GM12892 (cell line): ENCODE measurements around the gene BIN1.

Experiments used
- POLR2A ChIP-seq: IDR thresholded peaks from 2 replicates; pipeline ENCODE4 v1.6.1; 2011; ENCODE audit warnings: low read depth, low read length, control low read depth
- POLR2AphosphoS5 ChIP-seq: IDR thresholded peaks from 2 replicates; pipeline ENCODE4 v1.6.1; 2011; ENCODE audit warnings: low read depth, low read length, control low read depth
- TAF1 ChIP-seq: IDR thresholded peaks from 2 replicates; pipeline ENCODE4 v1.6.1; 2011; ENCODE audit warnings: low read depth, mild to moderate bottlenecking, control low read depth, low read length, borderline replicate concordance

- TF ChIP-seq POLR2A (no peak), POLR2AphosphoS5 (no peak), TAF1 (no peak)
These were observed 51.2 kb downstream of the BIN1 start for GRCh38 chr2:127055786-127056076.
